Peyer's patch (tissue), 4 donors: ENCODE results near the gene ENPP6. TPM values are rescaled to one million over a fixed set of nuclear protein-coding genes. Genes with fewer than 3 reads are reported as not detected.

ENCODE experiments used
- DNase-seq, 3 donors: peaks; one replicate each; pipeline ENCODE4 v3.0.0-alpha.2; 2017 to 2019
- H3K27ac ChIP-seq, 4 donors: fragments of 200-600 bp; sonication (generic); one replicate each; pipeline ENCODE4 v1.5.1; 2016 to 2019
- H3K27me3 ChIP-seq, 2 donors: fragments of 200-600 bp; sonication (generic); one replicate each; pipeline ENCODE4 v1.5.1; 2019
- H3K36me3 ChIP-seq, 3 donors: fragments of 200-600 bp; sonication (generic); one replicate each; pipeline ENCODE4 v1.5.1; 2016 to 2019
- H3K4me1 ChIP-seq, 4 donors: fragments of 200-600 bp; sonication (generic); one replicate each; pipeline ENCODE4 v1.5.1; 2016 to 2019
- H3K4me3 ChIP-seq, 4 donors: fragments of 200-600 bp; sonication (generic); 1 replicate in 3 of 4; 2 replicates in 1 of 4; pipeline ENCODE4 v1.5.1; 2016 to 2019; ENCODE audit warnings: mild to moderate bottlenecking in 1 of 4
- H3K9me3 ChIP-seq, 4 donors: fragments of 200-600 bp; sonication (generic); one replicate each; pipeline ENCODE4 v1.5.1; 2016 to 2019; ENCODE audit warnings: mild to moderate bottlenecking in 1 of 4
- CTCF ChIP-seq, 6 experiments: fragments of 450-650 bp in 4 of 6; fragments of 200-600 bp in 2 of 6; sonication (generic) in 1 of 6; IDR thresholded peaks; one replicate each; pipeline ENCODE4 v1.5.1; 2017 to 2019; ENCODE audit warnings: antibody characterized with exemption in 6 of 6, mild to moderate bottlenecking in 3 of 6, moderate library complexity in 1 of 6
- POLR2A ChIP-seq, 2 donors: fragments of 450-650 bp; IDR thresholded peaks; one replicate each; pipeline ENCODE4 v1.5.1; 2017; ENCODE audit warnings: antibody characterized with exemption in 2 of 2, mild to moderate bottlenecking in 2 of 2, moderate library complexity in 2 of 2
- total RNA-seq, 4 donors: library from RNA; depleted of rRNA; stranded (reverse); fragments of >200 nt; gene quantifications; one replicate each; pipeline ENCODE4 v1.1.0, GENCODE V29; 2016

Gene ENPP6
- 1 to 10 TPM in 1 of 4 donors, under 1 TPM in 2, not detected in 1; 0.35 to 1.0 (median 0.40) TPM for total RNA-seq

DNA sequence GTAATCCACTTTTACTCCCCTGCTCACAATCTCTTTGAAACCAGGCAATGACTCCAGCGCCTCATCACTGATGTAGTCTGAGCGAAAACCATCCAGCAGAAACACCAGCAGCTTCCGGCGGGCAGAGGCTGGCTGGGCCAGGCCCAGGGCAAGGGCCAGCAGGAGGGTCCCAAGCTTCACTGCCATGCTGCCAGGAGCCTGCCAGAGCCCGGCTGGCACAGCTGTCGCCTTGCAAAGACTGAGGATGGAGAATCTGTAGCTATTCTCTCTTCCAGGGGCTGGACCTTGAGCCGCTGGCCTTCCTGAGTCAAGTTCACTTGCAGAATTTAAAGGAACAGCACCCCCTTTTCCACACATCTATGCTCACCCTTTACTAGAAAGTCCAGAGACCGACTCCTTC, at the start of gene ENPP6:
TSS of gene ENPP6 (minus strand) at position 240 of the 400 bp plus-strand sequence. CDS start at position 186, 54 bp downstream.
- H3K36me3 ChIP-seq, result no peaks in the 10 kb centered on the region
- TF ChIP-seq CTCF (IDR thresholded peaks at IDR 0.05) (no peak), POLR2A (IDR thresholded peaks at IDR 0.05) (no peak)
- no peak within 1 kb of the TSS for H3K27ac ChIP-seq
- peak within 1 kb of the TSS in 1 of 4 donors; percentile 21 for H3K4me3 ChIP-seq
- H3K27me3 ChIP-seq, result no peaks in the 10 kb centered on the region
- H3K9me3 ChIP-seq, result no peaks in the 10 kb centered on the region
- no peak for DNase-seq
- no peaks in the 10 kb centered on the region for H3K4me1 ChIP-seq

- H3K27me3 ChIP-seq, result no peaks in the 10 kb centered on the region
- no peaks in the 10 kb centered on the region for H3K9me3 ChIP-seq
- no peaks in the 10 kb centered on the region for H3K4me1 ChIP-seq
- no peaks in the 10 kb centered on the region for H3K36me3 ChIP-seq
- no peak for DNase-seq
- no peak for TF ChIP-seq POLR2A (IDR thresholded peaks at IDR 0.05)
- no peak for TF ChIP-seq CTCF (IDR thresholded peaks at IDR 0.05)
- peak overlapping the region in 3 of 4 donors; percentile 72 to 82 (median 72) for H3K27ac ChIP-seq
- H3K4me3 ChIP-seq, result no peak overlapping the region
These were observed 49.5 kb upstream of the ENPP6 start for GRCh38 chr4:184267206-184267608.

DNA sequence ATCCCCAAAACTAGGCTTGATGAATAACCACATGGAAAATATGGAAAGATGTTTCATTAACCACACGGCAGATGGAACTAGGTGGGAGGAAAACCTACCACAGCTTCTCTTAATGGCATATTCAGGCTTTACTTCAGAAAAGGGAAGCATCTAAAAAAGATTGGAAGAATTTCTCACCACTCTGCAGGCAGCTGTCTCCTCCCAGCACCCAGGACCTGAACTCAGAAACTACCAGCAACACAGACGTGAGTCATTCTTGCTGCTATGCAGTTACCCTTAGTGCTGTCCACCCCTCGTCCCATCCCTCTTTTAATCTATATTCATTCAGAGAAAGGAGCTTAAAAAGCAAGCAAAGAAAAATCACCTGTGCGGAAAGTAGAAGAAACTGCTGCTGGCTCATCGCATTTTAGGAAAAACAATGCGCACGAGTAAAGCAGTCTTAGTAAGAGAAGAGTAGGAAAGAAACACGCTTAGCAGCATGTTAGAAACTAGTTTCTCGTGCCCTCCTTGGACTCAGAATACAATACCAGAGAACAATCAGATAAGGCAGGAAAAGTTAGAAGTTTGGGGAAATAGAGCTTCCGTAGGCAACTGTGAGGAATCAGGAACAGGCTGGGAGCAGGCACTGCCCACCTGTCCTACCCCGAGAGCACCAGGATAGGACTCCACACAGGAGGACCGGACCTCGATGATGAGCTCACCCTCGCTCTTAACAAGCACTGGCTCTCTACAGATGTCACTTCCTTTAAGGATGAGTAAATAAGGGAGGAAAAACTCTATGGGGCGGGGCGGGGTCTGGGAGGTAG, 48.1 kb upstream of the ENPP6 start:
- peak in 2 of 3 donors; percentile 60 to 69 for DNase-seq
- Histone ChIP-seq H3K4me1 (no peaks in the 10 kb centered on the region), H3K27ac (peak overlapping the region in 3 of 4 donors; percentile 3 to 82 (median 31)), H3K4me3 (no peak overlapping the region), H3K36me3 (no peaks in the 10 kb centered on the region), H3K27me3 (no peaks in the 10 kb centered on the region), H3K9me3 (no peaks in the 10 kb centered on the region)
- TF ChIP-seq CTCF (IDR thresholded peaks at IDR 0.05) (no peak), POLR2A (IDR thresholded peaks at IDR 0.05) (peak in 1 of 2 donors; percentile 19)

DNA sequence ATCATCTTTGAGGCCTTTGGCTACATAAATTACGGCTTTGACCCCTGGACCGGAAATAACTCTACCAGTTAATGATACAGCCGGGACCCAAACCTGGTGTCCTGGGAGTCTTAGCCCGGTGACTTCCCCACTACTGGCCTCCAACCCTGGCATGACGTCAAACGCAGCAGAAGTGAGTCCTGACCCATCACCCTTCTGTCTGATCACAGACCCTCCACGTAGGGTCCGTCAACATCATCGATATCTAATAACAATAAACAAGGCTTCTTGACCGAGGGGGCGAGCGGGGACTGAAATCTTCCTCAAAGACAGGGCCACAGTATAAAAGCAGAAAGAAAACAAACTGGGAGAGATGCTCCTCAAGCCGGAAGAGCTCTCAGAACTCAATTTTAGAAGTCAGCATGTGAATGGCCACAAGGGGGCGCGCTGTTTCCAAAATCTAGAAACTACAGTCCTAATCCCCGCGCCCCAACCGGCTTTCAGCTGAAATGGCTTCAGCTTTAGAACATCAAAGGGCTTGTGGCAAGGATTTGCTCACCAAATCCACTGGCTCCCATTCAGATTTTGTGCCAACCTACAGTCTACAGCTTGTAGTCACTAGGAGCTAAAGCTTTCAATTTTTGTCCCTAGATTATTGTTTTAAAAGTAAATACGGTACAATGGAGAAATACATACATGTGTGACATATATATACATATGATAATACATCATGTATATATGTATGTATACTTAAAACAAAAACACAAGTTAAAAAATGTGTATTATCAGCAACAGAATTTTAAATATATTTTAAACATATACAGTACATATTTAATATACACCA, 46.4 kb upstream of the ENPP6 start:
- H3K4me1 ChIP-seq, result no peaks in the 10 kb centered on the region
- no peak overlapping the region for H3K4me3 ChIP-seq
- H3K9me3 ChIP-seq, result no peaks in the 10 kb centered on the region
- TF ChIP-seq CTCF (IDR thresholded peaks at IDR 0.05) (peak; percentile 87 to 96 (median 91)), POLR2A (IDR thresholded peaks at IDR 0.05) (no peak)
- H3K36me3 ChIP-seq, result no peaks in the 10 kb centered on the region
- DNase-seq, result peak; percentile 91 to 98 (median 96)
- H3K27me3 ChIP-seq, result no peaks in the 10 kb centered on the region
- H3K27ac ChIP-seq, result no peak overlapping the region

DNA sequence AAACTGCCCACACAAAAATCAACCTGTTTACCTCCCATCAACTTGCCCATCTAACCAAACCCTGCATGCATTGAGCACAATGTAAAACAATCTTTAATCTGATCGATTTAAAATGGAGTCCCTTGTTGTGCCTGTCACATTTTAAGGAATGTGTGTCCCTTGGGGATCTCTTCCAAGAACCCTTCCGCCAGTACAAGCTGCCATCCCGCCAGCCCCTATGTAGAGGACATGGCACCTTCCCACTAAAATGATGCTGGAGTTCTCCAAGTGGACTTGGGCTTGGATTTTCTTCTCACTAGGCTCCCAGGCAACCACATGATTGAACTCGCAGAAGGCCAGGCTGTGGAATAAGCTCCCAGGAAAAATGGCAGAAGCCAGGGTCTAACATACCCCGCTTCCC, 45.8 kb upstream of the ENPP6 start:
- no peak for TF ChIP-seq POLR2A (IDR thresholded peaks at IDR 0.05)
- TF ChIP-seq CTCF (IDR thresholded peaks at IDR 0.05), result no peak
- Histone ChIP-seq H3K4me1 (no peaks in the 10 kb centered on the region), H3K27ac (no peak overlapping the region), H3K36me3 (no peaks in the 10 kb centered on the region), H3K27me3 (no peaks in the 10 kb centered on the region), H3K4me3 (no peak overlapping the region), H3K9me3 (no peaks in the 10 kb centered on the region)
- no peak for DNase-seq
